HG03469 (cell line): ENCODE measurements around the gene PRR30.
"Not testable (repeated sequence)": the region's sequence is repeated elsewhere in the genome, so short reads cannot be mapped to it uniquely, and the experiment has no call there.

Experiments used
- ATAC-seq: cut with Tn5 transposase; IDR thresholded peaks from one replicate; pipeline ENCODE4 v1.9.1; 2021; ENCODE audit warnings: mild to moderate bottlenecking, moderate library complexity, moderate number of reproducible peaks; ENCODE audit not compliant: unreplicated experiment

PRR30 gene

GRCh38 chr2:27139310-27139709, at the start of gene PRR30:
TSS of gene PRR30 (minus strand) at chr2:27139410. CDS start at chr2:27138329, 1,081 bp downstream.
- ATAC-seq = no peak

DNA sequence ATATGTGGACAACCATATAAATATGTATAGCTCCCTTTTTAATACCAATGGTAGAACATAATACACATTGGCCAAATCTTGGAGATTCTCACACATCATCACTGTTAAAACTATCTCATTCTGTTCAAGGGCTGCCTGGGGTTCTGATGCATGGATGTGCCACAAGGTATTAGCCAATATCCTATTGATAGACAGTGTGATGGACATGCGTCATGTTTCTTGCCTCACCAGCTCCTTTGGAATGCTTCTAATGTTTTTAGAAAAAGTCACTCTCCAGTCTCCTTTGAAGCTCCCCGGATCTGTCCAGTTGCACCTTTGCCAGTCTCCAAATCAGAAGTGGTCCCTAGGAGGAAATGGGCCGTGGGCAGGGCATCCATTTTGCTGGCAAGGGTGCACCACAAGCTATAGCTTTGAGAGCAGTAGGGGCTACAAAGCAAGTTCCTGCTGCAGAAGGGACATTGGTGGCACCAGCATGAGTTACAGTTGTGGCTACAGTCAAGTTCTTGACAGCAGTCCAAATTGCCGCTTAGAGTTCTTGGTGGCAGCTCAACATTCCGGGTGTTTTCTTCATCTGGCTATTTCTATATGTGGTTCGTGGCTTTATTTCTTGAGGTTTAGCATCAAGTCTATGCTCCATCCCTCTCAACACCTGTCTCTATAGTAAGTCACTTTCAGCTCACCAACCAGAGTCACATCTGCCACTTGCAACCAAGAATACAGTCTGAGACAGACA, 47.6 kb upstream of the PRR30 start:
- ATAC-seq = no peak

- no peak for ATAC-seq
These were observed 46.3 kb upstream of the PRR30 start for GRCh38 chr2:27185331-27186026.

GRCh38 chr2:27184115-27184514, 44.9 kb upstream of the PRR30 start:
- no peak for ATAC-seq

- ATAC-seq = no peak
These were observed 43.1 kb upstream of the PRR30 start for GRCh38 chr2:27182346-27182745.

DNA sequence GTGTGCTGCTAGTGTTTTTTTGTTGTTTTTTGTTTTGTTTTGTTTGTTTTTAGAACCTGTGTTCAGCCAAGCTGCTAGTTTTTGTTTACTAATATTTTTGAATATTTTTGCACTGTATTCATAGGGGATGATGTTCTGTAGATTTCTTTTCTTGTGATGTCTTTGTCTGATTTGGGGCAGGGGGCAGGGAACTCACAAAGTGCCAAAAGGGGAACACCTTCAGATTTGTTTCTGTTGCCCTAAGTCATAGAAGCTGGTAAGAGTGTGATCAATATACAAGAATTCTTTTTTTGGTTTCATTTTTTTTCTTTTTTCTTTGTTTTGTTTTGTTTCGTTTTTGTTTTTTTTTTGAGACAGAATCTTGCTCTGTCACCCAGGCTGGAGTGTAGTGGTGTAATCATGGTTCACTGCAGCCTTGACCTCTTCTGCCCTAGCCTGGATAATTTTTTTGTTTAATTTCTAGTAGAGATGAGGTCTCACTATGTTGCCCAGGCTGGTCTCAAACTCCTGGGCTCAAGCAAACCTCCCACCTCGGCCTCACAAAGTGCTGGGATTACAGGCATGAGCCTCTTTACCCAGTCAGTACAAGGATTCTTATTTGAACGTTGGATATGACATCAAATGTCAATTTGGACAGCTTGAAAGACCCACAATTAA, 40.3 kb upstream of the PRR30 start:
- no peak for ATAC-seq

DNA sequence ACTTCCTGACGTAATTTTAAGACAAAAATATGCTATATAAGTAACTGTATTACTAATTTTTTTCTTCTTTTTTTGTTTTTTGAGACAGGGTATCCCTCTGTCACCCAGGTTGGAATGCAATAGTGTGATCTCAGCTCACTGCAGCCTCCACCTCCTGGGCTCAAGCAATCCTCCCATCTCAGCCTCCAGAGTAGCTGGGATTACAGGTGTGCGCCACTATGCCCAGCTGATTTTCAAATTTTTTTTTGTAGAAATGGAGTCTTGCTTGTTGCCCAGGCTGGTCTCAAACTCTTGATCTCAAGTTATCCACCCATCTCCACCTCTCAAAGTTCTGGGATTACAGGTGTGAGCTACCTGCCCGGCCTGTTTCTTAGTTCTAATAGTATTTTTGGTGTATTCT, 39.3 kb upstream of the PRR30 start:
- no peak for ATAC-seq

- no peak for ATAC-seq
These were observed 38.5 kb upstream of the PRR30 start for GRCh38 chr2:27177441-27178351.

DNA sequence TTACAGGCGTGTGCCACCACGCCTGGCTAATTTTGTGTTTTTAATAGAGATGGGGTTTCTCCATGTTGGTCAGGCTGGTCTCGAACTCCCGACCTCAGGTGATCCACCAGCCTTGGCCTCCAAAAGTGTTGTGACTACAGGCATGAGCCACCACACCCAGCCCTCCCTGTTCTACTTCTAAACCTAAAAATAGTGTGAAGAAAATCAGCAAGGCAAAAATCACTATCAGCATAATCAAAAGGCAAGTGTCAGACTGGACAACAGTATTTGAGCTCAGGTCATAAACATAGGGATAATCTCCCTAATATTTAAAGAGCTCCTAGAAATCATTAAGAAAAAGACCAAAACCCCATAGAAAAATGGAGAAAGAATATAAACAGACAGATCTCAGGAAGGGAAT, 36.6 kb upstream of the PRR30 start:
- ATAC-seq = not testable (repeated sequence)

DNA sequence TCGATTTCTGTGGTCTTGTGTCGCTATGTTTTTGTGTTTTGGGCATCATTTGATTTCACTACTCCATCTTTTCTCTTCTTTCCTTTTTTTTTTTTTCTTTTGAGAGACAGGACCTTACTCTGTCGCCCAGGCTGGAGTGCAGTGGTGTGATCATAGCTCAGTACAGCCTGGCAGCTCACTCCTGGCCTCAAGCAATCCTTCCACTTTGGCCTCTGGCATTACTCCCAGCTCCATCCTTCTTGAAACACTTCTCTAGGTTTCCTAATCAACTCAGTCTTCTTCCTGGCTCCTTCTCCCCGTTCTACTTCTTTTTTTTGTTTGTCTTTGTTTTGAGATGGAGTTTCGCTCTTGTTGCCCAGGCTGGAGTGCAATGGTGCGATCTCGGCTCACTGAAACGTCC, 36.1 kb upstream of the PRR30 start:
- ATAC-seq = no peak

DNA sequence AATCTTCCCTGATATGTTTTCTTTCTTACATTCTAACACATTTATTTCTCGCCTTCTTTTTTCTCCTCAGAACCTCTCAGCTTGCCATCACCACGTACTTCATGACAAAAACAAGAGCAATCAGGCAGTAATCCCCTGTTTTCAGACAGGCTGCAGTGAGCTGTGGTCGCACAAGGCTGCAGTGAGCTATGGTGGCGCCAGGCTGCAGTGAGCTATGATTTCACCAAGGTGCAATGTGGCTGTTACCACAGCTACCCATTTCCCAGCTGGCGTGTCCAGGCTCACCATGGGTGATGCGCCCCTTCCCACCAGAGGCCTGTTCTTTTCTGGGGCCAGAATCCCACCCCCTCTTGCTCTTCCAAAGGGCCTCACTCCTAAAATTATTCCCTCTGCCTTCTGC, 35.4 kb upstream of the PRR30 start:
- ATAC-seq = no peak

DNA sequence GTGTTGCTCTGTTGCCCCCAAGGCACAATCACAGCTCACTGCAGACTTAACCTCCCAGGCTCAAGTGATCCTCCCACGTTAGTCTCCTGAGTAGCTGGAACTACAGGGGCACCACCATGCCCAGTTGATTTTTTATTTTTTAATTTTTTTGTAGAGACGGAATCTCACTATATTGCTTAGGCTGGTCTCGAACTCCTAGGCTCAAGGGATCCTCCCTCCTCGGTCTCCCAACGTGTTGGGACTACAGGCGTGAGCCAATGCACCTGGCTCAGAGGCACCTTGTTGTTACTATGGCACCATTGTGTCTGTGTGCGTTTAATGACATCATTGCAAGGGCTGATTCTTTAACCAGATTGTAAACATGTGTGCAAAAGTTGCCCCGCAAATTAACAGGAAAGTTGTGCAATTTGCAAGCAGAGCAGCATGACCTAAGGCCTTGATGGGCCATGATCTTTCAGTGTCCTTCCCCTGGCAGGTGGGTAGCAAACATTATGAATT, 32.2 kb upstream of the PRR30 start:
- ATAC-seq = no peak

- ATAC-seq = no peak
These were observed 31.5 kb upstream of the PRR30 start for GRCh38 chr2:27170581-27171337.

DNA sequence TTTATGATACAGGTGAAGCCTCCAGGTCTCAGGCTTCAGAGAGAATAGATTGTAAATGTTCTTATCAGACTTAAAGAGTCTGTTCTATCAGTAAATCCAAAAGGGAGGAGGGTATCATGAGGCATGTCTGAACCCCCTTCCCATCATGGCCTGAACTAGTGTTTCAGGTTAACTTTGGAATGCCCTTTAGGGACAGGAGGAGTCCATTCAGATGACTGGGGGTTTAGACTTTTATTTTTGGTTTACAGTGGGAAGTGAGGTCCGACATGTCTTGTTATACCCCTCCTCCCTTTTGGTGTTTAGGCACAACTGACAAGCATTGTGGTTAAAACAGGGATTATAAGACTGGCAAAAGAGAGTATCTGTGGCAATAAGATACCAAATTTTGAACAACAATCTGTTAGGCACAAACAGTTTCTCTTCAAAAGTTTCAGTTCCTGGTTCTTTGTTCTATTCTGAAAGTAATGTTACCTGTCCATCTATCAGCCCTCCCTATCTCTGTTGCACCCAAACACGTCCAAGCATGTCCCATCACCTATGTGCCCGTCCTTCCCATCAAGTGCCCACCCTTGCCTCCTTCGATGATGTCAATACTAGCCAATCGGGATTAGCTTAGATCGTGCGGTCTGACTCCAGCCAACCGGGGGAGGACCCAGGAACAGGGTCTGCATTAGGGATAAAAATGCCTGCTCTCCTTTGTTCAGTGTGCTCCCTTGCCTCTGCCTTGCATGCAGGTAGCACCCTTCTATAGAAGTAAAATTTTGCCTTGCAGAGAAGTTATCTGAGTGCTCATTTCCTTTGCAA, 26.0 kb upstream of the PRR30 start:
- ATAC-seq = no peak

DNA sequence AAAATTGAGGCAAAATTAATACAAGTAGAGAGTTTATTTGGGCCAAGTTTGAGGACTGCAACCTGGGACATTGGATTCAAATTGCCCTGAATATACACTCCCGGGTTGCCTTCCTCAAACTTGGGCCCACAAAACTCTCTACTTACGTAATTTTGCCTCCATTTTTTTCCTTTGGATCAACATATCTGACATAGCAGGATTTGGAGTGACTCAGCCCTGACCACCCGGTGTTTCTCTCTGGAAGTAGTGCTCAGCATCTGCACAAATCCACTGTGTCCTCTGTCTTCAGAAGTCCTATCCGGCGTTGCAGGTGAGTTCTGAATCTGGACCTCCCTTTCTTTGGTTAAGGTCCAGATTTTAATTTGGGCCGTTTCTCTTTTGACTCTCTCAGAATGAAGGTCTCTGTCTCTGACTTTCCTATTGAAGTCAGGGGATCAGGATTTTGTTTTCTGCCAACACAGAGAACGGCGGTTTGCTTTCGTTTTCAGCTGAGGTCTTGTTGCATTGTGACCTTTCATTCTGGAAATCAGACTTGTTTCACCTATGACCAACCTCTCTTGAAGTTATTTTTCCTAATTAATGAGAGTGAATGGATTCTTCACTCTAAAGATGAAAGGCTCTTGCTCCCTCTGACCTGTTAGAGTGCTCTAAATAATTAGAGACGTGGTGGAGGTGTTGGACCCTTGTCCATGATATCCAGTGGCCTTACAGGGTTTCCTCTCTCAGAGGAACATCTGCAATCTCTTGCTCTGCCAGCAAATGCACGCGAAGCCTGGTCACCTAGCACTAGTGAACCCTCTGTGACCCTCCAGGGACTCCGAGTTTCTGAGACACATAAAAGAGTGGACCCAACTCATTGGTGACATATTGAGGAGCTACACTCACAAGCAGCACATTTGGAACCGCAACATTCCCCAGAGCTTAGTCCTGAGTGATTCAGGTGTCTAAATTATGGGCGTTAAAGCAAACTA, 23.2 kb upstream of the PRR30 start:
- no peak for ATAC-seq

GRCh38 chr2:27160191-27160590, 21.0 kb upstream of the PRR30 start:
- no peak for ATAC-seq

- ATAC-seq = no peak
These were observed 20.1 kb upstream of the PRR30 start for GRCh38 chr2:27159271-27159670.

GRCh38 chr2:27158468-27158867, 19.3 kb upstream of the PRR30 start:
- ATAC-seq = no peak
